ENCODE measurements around the gene BNIP3.

DNA sequence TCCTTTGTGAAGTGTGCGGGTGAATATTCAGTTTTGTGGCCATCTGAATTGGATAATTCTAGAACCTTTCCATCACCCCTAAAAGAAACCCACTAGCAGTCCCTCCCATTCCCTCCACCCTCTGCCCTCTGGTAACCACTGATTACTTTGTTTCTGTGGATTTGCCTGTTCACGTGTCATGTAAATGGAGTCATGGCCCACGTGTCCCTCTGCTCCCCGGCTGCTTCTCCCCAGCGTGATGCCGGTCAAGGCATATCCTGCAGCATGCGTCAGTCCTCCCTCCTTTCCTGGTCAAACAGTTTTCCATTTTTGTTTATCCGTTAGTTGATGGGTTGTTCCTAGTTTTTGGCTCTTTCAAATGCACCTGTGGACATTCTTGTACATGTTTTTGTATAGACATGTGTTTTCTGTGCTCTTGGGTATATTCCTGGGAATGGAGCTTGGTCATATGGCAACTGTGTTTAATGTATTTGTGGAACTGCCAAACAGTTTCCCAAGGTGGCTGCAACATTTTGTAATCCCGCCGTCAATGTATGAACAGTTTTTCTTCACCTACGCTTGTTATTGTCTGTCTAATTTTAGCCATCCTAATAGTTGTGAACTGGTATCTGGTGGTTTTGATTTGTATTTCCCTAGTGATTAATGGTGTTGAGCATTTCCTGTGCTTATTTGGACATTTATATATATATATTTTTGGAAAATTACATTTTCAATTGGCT is 58.5 kb downstream of the BNIP3 start:
- TF ChIP-seq FOXA1 (IDR thresholded peaks at IDR 0.05) (no peak), FOXA1 (CRISPR knock-in tag; IDR thresholded peaks at IDR 0.05) (no peak), TP53 (CRISPR knock-in tag; conservative IDR thresholded peaks at IDR 0.05) (no peak), ARHGAP35 (CRISPR knock-in tag; IDR thresholded peaks at IDR 0.05; ENCODE audit: borderline replicate concordance) (no peak)

Data from HepG2 (cell line).